ENCODE results near the gene RUNX2. TPM values are rescaled to one million over a fixed set of nuclear protein-coding genes. Genes with fewer than 3 reads are reported as not detected.

The RUNX2 gene
- total and polyA plus RNA-seq, 9 of the 15 experiments (the other 6 are each of a cell fraction or from before 2014, with no cell fraction given), result 0.29 to 1.00 (median 0.43) TPM

DNA sequence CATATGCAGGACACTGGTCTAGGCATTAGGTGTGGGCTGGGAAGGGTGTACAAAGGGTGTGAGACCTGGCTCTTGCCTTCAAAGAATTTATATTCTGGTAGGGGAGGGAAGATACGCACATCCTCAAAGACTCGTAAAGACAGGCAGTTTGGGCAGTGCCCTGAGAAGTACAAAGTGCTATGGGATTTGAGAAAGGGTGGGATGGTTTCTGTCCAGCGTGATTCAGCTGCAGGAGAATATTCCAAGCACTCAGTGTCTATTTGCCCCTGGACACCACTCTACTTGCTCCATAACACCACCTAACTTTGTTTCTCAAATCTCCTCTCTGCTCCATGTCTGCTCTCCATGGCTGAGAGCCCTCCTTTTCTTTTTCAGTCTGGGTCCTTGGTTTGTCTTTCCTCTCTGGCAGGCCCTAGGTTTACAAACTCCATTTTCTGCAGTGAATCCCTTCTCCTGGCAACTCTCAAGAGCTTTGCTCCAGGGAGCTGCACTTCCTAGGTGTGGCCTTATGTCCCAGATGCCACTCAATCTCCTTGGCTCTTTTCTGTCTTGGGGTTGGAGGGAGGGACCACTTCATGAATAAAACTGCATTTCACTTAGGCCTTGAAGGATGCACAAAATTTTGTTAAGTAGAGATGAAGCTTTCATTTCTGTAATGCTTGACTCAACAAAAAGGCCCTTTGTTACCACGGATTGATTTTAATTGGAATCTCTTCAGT, 377.2 kb downstream of the RUNX2 start (continued):
- TF ChIP-seq SIN3A (IDR thresholded peaks at IDR 0.05; ENCODE audit: borderline replicate concordance in 2 of 2, control insufficient read depth in 1 of 2, low read depth in 2 of 2, low read length in 2 of 2) (no peak), RFX7 (CRISPR knock-in tag; IDR thresholded peaks at IDR 0.05) (no peak)
- TF ChIP-seq, protein P1, sequence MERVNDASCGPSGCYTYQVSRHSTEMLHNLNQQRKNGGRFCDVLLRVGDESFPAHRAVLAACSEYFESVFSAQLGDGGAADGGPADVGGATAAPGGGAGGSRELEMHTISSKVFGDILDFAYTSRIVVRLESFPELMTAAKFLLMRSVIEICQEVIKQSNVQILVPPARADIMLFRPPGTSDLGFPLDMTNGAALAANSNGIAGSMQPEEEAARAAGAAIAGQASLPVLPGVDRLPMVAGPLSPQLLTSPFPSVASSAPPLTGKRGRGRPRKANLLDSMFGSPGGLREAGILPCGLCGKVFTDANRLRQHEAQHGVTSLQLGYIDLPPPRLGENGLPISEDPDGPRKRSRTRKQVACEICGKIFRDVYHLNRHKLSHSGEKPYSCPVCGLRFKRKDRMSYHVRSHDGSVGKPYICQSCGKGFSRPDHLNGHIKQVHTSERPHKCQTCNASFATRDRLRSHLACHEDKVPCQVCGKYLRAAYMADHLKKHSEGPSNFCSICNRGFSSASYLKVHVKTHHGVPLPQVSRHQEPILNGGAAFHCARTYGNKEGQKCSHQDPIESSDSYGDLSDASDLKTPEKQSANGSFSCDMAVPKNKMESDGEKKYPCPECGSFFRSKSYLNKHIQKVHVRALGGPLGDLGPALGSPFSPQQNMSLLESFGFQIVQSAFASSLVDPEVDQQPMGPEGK (CRISPR knock-in tag; IDR thresholded peaks at IDR 0.05; ENCODE audit: borderline replicate concordance), result no peak
- TF ChIP-seq, protein P2, sequence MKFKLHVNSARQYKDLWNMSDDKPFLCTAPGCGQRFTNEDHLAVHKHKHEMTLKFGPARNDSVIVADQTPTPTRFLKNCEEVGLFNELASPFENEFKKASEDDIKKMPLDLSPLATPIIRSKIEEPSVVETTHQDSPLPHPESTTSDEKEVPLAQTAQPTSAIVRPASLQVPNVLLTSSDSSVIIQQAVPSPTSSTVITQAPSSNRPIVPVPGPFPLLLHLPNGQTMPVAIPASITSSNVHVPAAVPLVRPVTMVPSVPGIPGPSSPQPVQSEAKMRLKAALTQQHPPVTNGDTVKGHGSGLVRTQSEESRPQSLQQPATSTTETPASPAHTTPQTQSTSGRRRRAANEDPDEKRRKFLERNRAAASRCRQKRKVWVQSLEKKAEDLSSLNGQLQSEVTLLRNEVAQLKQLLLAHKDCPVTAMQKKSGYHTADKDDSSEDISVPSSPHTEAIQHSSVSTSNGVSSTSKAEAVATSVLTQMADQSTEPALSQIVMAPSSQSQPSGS (CRISPR knock-in tag; IDR thresholded peaks at IDR 0.05), result no peak

DNA sequence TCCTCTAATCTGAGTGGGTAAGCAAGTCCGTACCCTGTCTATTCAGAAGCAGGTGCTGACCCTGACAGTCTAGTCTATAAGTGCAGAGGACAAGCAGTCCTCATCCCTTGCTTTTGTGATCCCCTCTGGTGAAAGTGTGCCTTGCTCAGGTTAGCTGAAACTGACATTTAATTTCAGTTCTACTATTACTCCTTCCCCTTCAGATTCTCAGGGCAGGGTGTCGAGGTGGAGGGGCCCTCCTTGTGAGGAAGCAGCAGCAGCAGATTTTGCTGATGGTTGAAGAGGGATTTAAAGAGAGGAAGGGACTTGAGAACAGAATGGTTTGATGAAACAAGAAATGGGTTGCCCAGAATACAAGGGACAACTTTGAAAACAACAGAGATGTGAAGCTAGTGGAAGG, 378.2 kb downstream of the RUNX2 start:
- DNase-seq (ENCODE audit: extremely low read depth in 1 of 4, low spot score in 3 of 4), result no peak
- Histone ChIP-seq H3K27ac (ENCODE audit: extremely low read depth, low read depth, low read length) (no peak overlapping the region), H3K27me3 (ENCODE audit: control insufficient read depth in 2 of 2, insufficient read depth in 2 of 2, low read length in 2 of 2) (peaks cover 4 to 34% of the 10 kb centered on the region in 2 experiments; a peak in 4 of 5 replicates), H4K20me1 (replicated peaks; ENCODE audit: control insufficient read depth, insufficient read depth, low read length) (no peaks in the 10 kb centered on the region), H2AFZ (ENCODE audit: low read depth, low read length) (no peak overlapping the region), H3K9me3 (replicated peaks; ENCODE audit: control insufficient read depth, insufficient read depth, low read depth, low read length) (no peaks in the 10 kb centered on the region), H3K4me1 (replicated peaks in 1 of 2; ENCODE audit: control insufficient read depth in 2 of 2, insufficient read depth in 2 of 2, low read length in 2 of 2) (no peaks in the 10 kb centered on the region; a peak in 1 of 5 replicates), H3K9ac (ENCODE audit: insufficient read depth in 1 of 2, low read depth in 2 of 2, low read length in 2 of 2) (no peak overlapping the region), H3K79me2 (ENCODE audit: control insufficient read depth, insufficient read depth, low read length) (no peaks in the 10 kb centered on the region), H3K4me2 (ENCODE audit: insufficient read depth, low read length) (no peak overlapping the region), H3K9me1 (ENCODE audit: control insufficient read depth, insufficient read depth, low read length) (no peaks in the 10 kb centered on the region), H3K36me3 (ENCODE audit: control insufficient read depth, insufficient read depth, low read length) (no peaks in the 10 kb centered on the region), H3K4me3 (no peak overlapping the region)
- no TSS peak for BruUV-seq (replicated peaks)
- ATAC-seq, result no peak
- no peak for FAIRE-seq
- intact Hi-C loops (cut with micrococcal nuclease) (no loop called here), in situ Hi-C loops (cut with MboI) (no loop called here)
- WGBS (ENCODE audit: insufficient coverage, low coverage, missing lambda C conversion rate), result 4% methylated on average over 2 of the region's 2 CpGs
- POLR2A ChIA-PET, result no interaction called here
- TF ChIP-seq ZNF174 (CRISPR knock-in tag; IDR thresholded peaks at IDR 0.05), result no peak
- no peak for TF ChIP-seq HDAC1 (IDR thresholded peaks at IDR 0.05)
- TF ChIP-seq, protein P3, sequence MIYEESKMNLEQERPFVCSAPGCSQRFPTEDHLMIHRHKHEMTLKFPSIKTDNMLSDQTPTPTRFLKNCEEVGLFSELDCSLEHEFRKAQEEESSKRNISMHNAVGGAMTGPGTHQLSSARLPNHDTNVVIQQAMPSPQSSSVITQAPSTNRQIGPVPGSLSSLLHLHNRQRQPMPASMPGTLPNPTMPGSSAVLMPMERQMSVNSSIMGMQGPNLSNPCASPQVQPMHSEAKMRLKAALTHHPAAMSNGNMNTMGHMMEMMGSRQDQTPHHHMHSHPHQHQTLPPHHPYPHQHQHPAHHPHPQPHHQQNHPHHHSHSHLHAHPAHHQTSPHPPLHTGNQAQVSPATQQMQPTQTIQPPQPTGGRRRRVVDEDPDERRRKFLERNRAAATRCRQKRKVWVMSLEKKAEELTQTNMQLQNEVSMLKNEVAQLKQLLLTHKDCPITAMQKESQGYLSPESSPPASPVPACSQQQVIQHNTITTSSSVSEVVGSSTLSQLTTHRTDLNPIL (CRISPR knock-in tag; IDR thresholded peaks at IDR 0.05), result no peak
- CTCF ChIA-PET (ENCODE audit: low intra/inter-chr PET ratio), result no interaction called here

All from K562 (cell line).